COR-L47 (cell line): ENCODE measurements around the gene HOXA4.

Source experiments
- DNase-seq: peaks from one replicate; lab custom pipeline; 2025; lab: John Stamatoyannopoulos, UW

HOXA4 gene

DNA sequence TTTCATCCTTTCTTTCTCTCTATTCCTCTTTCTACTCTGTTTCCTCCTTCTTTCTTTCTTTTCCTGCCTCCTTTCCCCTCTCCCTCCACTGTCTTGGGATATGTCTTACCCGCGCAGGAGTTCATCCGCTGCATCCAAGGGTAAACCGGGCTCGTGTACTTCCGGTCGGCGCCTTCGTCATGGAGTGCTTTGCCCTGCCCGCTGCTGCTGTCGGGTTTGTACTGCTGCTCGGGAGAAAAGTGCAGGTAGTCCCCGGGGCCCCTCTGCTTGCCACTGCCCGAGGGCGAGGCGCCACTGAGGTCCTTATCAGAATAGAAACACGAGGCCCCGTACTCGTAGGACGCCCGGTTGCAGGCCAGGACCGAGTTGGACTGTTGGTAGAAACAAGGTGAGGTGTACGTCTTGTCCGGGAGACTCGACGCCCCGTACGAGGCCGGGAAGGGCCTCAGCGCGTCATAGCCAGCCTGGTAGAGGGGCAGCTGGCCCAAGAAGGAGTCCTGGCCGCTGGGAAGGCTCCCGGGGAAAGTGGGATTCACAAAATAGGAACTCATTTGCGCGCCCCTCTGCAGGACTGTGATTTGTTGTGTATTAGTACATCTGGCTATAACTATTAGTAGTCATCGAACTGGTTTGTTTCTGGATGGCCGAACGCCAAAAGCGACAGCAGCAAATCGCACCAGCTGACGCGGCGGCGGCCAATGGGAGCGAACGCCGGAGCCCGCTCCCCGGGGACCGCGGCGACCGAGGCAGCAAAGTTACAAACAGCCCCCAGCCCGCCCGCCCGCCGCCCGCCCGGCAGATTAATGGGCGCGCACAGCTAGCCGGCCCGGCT lies 16.9 kb upstream of the HOXA4 start, which contains the start of gene HOXA6:
Gene HOXA6 (minus strand): TSS at position 576 of the 832 bp plus-strand sequence. CDS start 25 bp downstream, at position 551.
- no peak for DNase-seq

GRCh38 chr7:27146491-27147198 lies 16.1 kb upstream of the HOXA4 start:
- no peak for DNase-seq

- no peak for DNase-seq
Observed at GRCh38 chr7:27145914-27146412, 15.4 kb upstream of the HOXA4 start.

DNA sequence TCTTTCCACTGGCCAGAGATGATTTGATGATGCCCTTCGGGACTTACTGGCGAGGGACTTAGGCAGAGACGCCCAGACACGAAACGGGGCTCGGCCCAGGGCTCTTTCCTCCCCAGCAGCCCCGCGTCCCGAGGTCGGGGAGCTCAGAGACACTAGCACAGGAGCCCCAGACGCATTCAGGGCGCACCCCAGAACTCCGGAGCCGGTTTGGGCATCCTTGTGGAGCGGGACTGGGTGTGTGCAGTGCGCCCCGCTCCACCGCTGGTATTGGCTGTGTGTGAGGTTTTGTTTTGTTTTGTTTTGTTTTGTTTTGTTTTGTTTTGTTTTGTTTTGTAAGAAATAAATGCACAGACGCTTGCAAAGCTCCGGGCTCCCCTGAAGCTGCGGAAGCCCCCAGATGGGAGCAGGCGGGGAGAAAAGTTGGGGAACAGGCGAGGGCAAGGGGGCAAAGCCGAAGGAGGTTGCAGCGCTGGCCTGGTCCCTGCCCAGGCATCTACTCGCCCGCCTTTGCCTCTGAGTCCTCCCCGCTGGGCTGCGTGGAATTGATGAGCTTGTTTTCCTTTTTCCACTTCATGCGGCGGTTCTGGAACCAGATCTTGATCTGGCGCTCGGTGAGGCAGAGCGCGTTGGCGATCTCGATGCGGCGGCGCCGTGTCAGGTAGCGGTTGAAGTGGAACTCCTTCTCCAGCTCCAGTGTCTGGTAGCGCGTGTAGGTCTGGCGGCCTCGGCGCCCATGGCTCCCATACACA lies 14.8 kb upstream of the HOXA4 start:
- DNase-seq, result no peak

DNA sequence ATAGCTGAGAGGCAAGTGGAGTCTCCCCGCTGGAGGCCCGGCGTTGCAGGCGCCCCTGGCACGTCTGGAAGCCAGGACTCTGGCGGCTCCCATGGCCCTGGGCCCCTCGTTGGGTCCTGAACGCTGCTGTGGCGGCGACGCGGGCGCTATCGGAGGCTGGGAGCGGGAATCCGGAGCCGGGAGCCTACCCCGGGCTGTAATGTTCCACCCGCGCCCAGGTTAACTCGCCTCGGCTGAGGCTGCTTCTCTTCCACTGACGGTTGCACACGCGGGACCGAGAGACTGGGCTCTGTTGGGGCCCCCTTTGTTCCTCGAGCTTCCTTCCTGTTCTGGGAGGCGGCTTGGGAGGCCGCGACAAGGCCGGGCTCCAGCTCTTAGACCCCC lies 14.2 kb upstream of the HOXA4 start:
- no peak for DNase-seq

- no peak for DNase-seq
Observed at GRCh38 chr7:27143950-27144780, 13.6 kb upstream of the HOXA4 start.

- peak; percentile 83 for DNase-seq
Observed at GRCh38 chr7:27143023-27143949, 12.7 kb upstream of the HOXA4 start, which contains the start of gene HOXA5. Gene HOXA5 (minus strand): TSS chr7:27143681. CDS start chr7:27143607, 74 bp downstream.

- DNase-seq, result no peak
Observed at GRCh38 chr7:27142580-27143022, 12.0 kb upstream of the HOXA4 start.

GRCh38 chr7:27141923-27142579 lies 11.5 kb upstream of the HOXA4 start:
- no peak for DNase-seq

DNA sequence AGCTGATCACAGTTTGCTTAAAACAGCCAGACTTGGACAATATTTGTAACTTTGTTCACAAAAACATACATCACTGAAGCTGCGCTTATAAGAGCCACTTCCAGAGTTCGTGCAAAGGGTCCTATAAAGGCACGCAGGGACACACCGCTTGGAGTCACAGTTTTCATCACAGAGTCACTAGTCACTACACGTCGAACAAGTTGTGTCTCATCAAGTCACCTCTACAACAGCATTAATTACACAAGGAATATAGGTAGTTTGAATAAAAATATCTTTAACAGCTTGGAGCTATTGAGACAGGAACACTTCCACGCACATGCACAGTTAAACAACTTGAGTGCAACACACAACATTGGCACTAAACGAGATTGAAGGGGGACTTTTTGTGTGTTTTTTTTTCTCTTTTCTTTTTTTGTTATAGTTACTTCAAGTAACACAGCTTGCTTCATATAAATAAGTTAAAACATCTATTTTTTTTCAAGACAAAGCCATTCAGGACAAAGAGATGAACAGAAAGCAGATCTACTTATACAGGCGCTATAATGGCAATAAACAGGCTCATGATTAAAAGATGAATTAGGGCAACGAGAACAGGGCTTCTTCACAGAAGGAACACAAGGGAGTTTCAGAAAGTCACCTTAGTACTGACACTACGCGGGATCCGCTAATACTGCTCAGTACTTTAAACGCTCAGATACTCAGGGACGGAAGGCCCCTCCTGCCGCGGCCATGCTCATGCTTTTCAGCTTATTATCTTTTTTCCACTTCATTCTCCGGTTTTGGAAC lies 10.8 kb upstream of the HOXA4 start:
- no peak for DNase-seq

- no peak for DNase-seq
Observed at GRCh38 chr7:27140126-27140857, 9.7 kb upstream of the HOXA4 start.

- DNase-seq, result no peak
Observed at GRCh38 chr7:27139334-27140125, 9.0 kb upstream of the HOXA4 start.

GRCh38 chr7:27138985-27139333 lies 8.4 kb upstream of the HOXA4 start:
- DNase-seq, result no peak

DNA sequence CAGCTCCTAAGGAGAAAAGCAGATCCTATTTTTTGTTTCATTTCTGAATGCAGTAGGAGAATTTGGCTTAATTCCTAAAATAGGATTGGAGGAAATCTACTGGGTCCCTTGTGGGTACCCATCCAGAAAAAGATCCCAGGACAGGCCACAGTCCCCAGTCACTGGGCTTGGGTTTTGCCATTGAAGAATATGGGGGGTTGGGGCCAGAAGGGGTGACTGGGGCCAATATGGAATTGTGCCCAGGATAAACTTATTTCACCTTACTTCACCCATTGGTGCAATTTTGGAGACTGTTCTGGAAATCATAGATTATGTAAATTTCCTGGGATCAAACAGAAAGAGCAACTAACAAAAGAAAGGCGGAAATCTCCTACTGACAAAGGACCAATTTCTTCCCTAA lies 7.9 kb upstream of the HOXA4 start:
- DNase-seq, result no peak

DNA sequence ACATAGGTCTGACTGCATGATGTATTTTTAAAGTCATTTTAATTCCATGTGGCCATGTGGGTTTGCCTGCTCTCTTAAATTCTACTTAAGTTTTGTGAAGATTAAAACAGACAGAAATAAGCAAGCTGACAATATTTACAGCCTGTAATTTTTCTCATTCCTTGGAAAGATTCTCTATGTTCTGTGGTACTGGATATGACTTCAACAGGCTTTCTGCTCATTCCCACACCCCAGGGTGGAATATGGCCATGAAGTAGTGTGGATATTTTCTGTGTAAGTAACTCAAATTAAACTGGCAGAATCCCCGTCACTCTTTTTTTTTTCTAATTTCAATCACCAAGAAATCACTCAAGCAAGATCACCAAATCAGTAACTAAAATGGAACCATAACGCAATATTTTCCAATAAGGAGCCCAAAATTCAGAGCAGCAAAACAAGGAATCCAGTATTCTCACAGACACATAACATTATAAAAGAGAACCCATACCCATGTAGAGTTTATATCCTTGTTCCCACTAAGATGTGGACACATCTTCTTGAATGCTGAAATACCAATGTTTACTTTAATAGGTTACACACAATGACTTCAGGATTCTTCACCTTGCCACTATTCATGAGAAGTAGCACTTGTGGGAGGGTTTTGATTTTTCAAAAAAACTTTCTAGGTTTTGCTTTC lies 7.2 kb upstream of the HOXA4 start:
- DNase-seq, result no peak

DNA sequence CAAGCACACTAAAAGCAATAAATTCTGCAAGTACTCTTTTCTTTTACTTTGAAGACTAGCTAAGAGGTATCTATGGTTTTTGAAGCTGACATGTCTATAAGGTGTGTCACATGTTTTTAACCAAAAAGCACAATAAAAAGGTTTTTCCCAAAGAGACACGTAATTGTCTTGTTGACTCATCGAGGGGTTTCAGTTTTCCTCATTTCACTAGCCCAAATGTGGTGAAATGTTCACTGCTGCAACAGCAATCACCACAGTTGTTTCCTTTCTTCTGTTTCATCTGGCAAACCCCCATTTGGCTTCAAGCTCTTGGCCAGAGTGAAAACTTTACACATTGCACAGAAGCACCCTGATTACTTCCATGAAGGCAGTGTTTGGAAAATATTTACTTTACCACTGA lies 3.8 kb upstream of the HOXA4 start:
- no peak for DNase-seq
